NCI-H526 (cell line): Measurements from ENCODE around the gene FARP1.
"Not testable (repeated sequence)": the region's sequence is repeated elsewhere in the genome, so short reads cannot be mapped to it uniquely, and the experiment has no call there.

ENCODE experiments used
- DNase-seq, 2 experiments: peaks; one replicate each; lab custom pipeline; 2025; lab: John Stamatoyannopoulos, UW

Gene FARP1

DNA sequence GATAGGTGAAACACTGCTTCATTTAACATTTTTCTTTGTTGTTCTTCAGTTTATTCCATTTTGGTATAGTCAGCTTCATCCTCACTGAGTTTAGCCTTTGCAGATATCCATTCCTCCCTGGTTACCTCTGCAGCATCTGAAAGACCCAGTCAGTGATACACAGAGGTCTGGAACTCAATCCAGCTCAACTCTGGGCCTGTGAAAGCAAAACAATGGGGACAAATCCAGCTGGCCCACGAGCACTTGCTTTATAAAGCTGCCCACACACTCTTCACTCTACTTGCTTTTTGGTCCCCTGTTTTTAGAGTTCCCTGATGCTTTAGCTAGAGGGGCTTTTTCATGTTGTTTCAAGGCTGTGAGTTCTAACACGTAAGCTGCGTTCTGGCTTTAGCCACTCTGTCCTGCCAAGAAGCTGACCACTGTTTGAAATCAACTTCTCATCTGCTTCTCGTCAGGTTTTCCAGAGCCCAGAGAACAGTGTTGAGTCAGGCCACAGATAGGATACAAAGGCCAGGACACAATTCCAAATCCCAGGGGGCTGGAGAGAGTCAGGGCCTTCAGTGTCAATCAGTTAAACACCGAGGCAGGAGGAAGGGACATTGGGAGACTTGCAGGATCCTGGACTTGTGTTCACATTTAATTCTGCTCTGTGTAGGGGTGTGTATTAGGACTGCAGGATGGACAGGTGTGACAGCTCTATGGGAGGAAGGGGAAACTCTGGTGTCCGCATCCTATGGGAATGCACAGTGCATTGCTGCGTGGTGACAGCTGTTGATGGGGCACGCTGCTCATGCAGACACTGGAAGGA lies 117.7 kb downstream of the FARP1 start:
- DNase-seq = no peak

DNA sequence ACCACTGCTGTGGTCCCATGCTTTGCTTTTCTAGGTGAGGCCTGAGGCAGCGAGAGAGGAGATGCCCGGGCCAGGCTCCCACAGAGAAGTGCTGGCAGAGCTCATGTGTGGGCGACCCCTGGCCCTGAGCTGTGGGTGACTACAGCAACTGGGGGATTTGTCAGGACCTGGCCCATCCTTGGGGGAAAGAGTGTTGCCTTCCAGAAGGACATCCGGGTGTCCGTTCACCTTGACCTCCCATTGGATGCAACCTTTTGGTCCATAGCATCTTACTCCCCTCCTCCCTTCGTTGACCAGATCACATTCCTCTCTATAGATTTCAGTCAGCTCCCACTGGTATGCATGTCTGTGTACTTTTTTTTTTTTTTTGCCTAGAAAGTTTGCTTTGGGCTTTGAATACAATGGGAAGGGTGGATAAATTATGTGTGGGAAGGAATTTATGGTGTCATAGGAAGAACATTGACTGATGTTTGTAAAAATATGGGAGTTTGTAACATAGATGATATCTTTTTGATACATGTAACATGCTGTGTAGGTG lies 118.3 kb downstream of the FARP1 start:
- DNase-seq = no peak

DNA sequence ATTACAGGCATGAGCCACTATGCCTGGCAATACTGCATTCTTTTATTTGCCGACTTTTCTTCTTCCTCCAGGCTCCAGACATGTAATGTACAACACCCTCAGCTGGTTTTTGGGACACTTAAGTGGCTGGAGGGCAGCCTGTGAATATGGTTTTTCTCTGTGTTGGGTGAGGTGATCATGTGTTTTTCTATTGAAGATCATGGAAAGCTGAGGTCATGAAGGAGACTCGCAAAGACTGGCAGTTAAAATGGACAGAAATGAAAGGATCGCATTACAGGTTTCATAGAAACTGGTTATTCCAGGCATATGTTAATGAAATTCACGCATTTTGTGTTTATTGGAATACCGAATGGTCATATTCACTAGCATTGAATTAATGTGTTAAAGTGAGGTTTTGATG lies 119.4 kb downstream of the FARP1 start:
- DNase-seq = peak; percentile 92 to 93

DNA sequence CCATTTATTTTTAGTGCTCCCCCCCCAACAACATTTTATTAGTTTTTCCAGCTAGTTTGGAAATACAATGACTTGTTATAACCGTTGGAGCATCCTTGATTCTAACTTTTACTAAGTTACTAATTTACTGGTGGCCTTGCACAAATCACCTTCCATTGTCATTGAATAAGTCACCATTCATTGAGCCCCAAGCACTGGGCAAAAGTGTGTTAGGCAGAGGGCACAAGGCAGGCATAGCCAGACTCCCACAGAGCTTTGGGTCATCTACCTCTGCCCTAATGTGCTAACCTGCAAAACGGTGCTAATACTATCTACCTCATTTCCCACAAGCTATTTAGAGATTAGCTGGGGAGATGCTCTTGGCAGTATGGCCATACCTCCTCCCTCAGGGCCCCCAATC lies 120.9 kb downstream of the FARP1 start:
- no peak for DNase-seq

DNA sequence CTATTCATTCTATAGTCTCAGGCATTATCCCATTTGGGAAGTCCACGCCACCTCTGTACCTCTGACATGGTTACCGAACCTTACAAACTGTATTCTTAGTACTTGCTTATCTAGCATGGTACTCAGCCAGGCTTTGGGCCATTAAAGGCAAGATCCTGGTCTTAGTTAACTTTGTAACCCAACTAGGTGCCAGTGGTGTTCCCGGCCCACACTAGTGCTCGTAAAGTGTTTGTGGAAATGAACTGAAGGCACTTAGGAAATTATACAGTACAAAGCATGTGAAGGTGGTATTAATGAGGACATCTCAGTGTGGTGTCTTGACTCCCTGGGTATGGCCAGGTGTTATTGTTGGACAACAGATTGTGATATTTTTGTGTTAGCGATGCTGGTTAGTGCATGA lies 122.0 kb downstream of the FARP1 start:
- DNase-seq = no peak

DNA sequence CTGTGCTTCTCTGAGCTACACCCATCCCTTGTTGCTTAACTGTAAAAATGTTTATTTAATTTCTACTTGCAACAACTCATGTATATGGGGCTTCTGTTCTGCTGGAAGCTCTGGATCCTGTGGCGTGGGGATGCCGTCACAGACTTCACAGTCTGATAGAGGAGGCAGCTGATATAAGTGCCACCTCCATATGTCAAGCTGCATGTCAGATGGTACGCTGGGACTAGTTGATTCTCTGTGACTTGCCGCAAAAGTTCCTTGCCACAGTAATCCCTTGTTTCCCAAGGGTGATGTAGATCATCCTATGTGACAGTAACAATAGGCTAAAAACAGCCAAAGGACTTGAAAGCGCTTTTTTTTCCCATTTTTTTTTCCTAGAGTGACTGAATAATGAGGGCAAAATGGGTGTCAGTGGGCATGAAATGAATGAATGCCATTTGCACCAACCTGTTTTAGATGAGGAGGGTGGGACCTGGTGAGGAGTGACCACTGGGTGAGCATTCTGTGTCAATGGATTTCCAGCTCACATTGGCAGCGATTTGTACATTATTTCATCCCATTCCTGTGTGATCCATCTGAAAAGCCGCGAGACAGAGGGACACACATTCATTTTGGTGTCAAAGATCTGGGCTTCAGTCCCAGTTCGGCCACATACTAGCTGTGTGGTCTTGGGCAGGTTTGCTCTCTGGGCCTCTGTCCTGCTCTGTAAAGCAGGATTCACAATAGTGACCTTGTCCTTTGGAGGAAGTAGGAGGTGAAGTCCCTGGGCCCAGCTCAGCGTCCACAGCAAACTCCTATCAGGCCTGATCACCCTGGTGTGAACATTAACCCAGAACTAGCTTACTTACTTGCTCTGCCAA lies 123.0 kb downstream of the FARP1 start:
- DNase-seq = no peak

DNA sequence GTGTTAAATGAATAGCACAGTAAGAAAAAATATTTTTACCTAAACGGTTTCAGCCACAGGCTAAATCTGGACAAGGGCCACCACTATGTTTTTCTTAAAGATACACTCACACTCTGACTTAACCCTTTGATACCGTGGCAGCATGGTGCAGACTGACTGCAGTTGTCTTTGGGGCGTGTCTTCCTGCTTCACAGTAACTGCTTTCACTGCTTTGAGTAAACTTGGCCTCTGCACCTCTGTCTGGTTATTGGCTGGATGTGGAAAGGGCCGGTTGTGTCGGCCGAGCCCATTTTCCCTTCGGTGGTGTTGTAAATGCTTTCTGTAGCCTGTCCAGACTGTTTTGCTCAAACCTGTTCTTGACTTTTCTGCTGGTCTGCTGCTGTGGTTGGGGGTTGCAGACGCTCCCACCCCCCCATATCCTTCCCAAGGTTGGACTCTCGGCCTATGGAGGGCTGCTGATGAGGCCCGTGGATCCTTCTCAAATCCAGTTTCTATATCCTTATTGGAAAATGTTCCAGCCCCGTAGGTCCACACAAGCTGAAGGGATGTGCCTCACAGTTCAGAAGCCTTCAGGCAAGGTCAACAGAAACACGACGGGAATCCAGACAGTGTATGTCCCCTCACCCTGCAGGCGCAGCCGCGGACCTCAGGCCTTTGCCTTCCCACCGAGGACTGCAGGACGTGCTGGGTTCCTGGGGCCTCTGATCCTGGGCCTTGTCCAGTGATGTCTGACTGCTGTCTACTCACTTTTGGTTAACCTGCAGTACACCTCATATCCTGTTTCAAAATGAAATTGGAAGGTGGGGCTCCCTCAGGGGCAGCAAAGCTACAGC lies 124.4 kb downstream of the FARP1 start:
- no peak for DNase-seq

DNA sequence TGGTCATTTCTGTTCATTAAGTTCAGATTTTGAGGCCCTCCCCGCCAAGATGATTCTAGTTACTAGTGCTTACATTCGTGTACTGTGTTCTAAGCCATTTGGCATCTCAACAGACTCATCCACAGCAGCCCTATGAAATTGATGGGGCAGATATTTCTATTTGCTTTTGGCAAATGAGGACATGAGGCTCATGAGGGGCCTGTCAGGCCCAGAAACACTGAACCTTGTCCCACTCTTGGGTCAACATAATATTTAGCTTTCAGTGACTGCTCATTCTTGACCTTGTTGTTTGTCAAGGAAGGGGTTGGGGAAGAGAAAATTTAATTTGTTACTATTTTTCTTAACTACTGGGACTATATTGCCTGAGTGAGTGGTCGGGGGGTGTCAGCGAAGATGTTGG lies 126.5 kb downstream of the FARP1 start:
- no peak for DNase-seq

DNA sequence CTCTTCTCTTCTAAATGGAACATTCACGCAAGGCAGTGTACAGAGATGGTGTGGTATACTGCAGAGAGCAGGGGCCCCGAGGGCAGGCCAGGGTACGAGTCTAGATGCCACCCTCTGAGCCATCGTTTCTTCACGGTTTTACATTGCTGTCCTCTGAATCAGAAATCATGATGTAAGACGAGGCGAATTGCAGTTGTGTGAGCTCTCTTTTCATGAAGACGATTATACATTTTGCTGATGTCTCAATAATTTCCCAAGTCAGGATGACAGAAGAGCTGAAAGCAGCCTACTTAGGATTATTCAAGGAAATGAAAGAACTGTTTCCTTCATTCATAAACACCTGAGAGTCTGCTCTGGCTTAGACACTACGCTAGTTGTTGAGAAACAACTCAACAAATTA lies 127.9 kb downstream of the FARP1 start:
- DNase-seq = no peak

DNA sequence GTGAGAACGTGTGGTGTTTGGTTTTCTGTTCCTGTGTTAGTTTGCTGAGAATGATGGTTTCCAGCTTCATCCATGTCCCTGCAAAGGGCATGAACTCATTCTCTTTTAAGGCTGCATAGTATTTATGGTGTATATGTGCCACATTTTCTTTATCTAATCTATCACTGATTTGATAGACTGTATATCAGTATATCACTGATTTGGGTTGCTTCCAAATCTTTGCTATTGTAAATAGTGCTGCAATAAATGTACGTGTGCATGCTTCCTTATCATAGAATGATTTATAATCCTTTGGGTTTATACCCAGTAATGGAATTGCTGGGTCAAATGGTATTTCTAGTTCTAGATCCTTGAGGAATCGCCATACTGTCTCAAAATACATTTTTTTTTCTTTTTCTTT lies 128.8 kb downstream of the FARP1 start:
- not testable (repeated sequence) for DNase-seq

DNA sequence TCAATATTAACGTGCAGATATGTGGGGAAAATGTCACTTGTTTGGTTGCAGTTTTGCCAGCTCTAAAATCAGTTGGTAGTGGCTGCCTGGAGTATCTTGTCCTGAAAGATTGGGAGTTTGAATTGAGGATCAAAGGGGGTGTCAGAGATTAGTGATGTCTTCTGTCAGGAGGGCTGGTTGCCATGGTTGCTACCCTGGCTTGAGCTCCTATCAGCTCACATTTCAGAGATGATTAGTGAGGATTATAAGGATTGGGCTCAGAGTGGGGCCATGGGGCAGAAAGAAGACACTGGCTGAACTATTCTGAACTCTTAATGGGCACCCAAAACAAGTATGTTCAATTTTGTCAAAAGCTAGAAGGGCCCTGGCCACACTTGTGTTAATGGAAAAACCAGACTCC lies 129.7 kb downstream of the FARP1 start:
- no peak for DNase-seq

DNA sequence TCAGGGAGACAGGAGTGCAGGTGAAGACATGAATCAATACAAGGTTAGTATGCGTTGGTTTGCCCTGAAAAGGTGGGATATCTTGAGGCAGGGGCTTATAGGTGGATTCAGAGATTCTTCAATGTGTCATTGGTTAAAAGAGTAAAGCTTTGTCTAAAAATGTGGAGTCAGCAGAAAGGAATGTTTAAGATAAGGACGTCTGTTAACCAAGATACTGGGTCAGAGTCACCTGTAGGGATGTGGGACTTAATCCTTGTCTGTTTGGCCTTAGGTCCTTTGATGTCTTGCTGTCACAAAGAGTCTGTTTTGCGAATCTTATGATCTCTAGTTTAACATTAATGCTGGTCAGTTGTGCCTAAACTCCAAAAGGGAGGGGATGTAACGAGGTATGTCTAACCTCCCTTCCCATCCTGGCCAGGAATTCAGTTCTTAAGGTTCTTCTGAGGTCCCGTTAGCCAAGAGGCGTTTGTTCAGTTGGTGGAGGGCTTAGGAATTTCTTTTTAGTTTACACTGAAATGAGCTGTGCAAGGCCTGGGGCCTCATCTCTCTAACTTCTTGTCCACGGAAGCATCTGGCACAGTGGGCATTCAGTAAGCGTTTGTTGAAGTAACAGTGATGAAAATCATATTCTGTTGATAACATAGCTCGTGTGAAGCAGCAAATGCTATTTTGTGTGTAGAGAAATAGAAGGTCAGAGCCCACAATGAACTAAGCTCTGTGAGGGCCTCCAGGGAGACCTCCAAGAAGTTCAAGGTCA lies 130.4 kb downstream of the FARP1 start:
- no peak for DNase-seq

DNA sequence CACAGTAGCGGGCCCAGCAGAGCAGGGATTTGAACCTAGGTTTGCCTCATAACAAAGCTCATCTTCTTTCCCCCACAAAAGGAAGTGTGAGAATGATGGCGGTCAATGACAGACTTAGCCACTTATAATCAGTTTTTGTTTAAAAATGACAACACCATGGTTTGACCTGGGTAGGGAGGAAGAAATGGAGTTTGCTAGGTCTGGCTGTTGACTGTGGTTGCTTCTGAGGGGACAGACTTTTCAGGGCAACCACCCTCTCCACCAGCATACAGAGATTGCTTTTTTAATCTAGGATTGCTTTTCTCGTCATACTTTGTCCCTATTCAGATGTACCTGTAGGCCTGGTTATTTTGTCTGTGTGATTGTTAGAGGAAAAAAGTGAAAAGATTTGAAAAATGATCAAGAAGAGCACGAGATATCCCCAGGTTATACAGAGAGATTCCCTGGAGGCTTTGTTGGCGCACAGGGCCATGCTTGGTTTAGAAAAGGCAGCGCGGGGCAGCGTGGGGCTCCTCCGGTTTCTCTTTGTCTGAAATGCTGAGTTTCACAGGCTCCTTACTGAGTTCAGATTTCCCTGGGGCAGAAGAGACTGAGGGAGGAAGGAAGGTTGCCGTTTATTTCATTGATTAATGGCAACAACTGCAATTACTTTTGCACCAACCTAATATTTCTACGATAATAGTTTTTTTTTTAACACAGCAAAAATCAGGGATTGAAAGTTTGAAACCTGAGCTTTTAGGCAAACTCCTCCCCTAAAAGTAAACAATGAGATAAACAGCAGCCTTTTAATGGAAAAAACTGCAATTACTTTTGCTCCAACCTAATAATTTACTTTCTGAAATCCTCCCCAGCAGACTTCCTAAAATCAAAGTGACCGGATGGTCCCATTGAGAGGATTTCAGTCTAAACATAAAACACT lies 131.2 kb downstream of the FARP1 start:
- DNase-seq = no peak

DNA sequence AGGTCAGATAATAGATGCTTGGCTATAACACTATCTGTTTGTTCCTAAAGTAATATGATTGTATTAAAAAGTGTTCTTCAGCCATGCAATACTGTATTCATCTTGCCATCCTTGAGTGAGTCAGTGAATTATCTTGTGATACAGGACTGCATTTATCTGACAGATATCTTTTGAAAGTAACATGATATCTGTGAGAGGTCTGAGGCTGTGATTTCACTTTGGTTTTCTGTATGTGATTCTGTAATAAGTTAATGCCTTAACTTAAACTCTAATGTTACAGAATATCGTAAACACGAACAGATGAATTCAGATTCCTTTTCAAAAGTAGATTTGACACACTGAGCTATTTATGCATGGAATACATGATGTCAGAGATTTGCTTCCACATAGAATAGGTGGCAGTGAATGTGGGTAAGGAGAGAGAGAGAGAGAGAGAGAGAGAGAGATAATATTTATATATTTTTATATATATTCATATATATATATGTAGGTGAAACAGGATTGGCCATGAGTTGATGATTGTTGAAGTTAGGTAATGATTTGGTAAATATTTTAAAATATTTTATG lies 132.1 kb downstream of the FARP1 start:
- DNase-seq = no peak

DNA sequence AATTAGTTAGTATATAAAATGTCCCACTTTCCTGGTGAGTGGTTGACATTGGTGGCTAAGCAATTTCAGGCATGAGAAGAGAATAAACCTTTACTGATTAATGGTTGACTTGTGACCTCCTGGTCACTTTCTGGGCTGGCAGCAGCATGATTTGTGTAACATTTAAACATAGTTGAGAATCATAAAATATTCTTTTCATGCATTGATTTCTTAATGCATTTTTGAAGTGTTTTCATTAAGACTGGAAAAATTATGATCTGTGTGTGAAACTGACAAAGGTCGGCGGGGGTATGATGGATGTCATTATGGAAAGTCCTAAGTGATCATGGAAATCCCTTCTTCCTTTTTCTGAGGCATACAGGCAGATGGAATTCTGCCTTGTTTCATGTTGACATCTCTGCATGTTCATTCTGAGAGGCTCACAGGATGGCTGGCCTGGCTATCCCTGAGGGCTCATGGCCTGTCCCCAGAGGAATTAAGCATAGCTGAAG lies 132.8 kb downstream of the FARP1 start:
- no peak for DNase-seq

DNA sequence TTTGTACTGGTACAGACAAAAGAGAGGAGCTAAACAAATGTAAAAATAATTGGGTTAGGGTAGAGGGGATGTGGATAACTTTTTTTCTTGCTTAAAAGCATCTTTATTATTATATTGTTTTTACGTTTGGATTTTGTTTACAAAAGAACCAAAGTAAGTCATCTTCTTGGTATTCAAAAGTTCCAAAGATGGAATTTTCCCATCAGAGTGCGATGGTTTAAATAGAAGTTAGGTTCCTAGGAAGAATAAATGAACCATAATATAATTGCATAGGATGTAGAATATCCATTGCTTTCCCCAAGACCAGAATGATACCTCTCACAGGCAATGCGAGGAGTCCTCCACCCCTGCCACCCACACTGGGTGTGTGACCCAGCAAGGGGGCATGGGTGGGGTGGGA lies 133.6 kb downstream of the FARP1 start:
- DNase-seq = no peak

DNA sequence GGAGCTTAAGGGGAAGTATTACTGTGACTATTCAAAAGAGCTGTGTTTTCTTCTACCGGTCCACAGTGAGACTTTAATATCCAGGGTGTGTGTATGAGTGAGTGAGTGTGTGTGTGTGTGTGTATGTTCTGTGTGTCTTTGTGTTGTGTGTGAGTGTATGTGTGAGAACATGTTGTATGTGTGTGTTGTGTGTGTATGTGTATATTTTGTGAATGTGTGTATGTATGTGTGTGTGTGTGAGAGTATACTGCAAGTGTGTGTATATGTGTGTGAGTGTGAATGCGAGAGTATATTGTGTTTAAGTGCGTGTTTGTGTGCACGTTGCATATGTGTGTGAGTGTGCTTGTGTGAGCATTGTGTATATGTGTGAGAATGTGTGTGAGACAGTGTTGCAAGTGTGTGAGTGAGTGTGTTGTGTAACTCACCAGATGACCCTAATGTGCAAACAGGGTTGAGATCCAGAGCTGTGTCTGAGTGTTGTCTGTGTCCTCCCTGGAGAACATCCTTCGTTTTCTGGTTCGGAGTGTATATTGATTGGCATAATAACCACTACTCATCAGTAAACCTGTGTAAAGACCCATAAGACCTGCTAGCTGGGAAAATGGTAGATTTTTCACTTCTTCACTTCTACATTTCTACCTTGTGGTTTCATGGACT lies 135.3 kb downstream of the FARP1 start:
- no peak for DNase-seq

DNA sequence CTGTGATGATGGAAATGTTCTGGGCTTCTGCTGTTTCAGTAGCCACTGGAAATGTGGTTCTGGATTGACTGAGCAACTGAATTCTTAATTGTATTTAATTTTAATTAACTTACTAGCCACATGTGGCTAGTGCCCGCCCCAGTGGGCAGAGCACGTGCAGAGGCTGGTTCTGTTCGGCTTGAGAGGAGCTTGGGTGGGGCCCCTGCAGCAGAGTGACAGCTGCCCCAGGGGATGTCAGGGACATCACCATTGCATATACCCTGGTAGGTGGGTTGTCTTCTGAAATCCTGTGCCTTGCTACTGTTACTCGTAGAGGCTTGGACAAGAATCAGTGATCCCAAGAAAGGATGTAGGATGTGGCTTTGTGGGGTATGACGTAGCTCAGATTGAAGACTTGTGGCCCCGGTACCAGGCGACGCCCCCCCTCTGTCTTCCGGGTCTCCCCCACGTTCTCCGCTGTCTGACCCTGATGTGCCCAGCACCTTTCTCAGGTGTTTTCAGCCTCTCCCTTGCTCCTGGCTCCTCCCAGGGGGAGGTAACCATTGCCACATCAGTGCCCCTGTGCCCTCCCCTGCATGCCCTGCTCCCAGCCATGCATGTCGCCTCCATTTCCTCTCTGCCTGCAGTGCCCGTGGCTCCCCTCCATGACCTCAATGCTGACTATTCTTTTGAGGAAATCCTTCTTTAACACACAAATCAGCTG lies 136.7 kb downstream of the FARP1 start:
- peak; percentile 93 to 96 for DNase-seq

DNA sequence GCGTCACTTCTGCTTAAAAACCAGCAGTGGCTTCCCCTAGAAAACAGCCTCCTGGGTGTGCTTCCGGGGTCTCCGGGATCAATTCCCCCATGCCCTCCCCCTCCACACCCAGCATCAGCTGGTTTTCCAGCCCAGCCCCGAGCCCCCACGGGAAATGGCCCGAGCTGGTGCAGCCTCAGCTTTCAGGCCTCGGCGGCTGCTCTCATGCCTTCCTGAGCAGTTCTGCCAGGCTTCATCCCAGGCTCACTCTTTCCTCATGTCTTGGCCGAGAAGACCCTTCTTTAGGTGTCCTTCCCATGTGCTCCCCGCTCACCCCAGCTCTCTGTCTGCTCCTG lies 137.2 kb downstream of the FARP1 start:
- DNase-seq = peak in 1 of 2 experiments; percentile 92
